IPS DF 19.7 (cell line): Measurements from ENCODE around the gene LRRC72.
A peak's percentile ranks its signal among the peaks of the same experiment; 100 is the strongest.
"Not testable (repeated sequence)": the region's sequence is repeated elsewhere in the genome, so short reads cannot be mapped to it uniquely, and the experiment has no call there.

ENCODE experiments used
- DNase-seq: peaks from one replicate; pipeline ENCODE4 v3.0.0-alpha.2; 2013; ENCODE audit warnings: low read depth, low spot score

The LRRC72 gene

DNA sequence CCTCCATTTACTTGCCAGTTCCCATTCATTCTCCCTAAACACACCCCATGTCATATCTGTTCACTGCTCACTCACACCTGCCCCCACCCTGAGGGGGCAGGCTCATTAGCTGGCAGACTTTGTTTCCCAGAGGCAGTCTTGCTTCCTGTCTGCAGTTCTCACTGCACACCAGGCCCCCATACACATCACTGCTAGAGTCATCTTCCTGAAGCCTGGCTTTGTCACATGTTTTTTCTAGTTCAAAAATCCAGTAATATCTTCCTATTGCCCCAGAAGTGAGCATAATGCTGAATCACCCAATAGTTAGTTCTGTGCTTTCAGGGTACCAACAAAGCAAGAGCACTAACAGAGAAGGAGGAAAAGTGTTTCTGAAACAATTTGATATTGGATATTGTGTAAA, 1.9 kb downstream of the LRRC72 start:
- no peak for DNase-seq

DNA sequence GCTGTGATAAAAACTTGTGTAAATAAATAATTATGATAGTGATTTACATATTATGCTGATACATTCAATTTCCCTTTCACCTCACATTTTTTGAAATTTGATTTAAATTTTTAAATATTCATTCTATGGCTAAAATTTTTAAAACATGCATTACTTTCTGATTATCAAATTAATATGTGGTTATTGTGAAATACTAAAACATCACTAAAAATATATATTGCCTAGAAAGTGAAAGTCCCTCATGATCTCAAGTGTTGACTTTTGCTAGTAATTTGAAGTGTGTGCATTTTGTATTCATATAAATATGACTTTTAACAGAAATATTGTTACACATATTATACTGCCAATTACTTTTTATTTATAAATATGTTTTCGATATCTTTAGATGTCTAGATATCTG, 3.1 kb downstream of the LRRC72 start:
- no peak for DNase-seq

DNA sequence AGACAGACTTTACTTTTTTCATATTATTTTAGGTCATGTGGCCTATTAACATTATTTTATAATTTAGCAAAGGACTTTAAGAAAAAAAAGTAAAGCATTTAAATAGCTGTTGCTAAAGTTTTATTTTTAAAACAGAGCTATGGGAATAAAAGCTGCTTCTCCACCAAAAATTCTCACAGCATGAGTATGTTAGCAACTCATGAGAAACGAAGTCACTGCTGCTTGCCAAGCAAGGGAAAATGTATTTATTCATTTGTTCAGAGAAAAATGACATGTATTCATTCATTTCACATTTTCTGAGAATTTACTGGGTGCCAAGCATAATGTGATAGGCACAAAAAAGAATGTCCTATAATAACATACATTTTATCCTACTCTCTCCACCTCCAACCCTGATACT, 5.1 kb downstream of the LRRC72 start:
- no peak for DNase-seq

DNA sequence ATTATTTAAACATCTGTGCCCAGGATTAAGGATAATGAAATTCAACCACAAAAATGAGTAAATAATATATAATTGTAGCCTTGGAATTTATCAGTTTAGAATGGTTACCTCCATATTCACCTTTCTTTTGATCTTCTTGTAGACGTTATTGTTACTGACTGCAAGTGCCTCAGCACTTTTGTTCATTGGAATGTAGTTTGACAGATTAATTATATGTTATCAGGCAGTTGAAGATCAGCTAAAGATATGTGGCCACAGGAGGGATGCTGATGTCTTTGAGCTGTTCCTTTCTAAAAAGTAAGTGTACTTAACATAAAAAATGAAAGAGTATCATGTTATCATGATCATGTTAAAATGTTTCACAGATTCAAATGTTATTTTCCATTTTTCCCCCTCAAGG, 5.6 kb downstream of the LRRC72 start:
- DNase-seq: no peak

DNA sequence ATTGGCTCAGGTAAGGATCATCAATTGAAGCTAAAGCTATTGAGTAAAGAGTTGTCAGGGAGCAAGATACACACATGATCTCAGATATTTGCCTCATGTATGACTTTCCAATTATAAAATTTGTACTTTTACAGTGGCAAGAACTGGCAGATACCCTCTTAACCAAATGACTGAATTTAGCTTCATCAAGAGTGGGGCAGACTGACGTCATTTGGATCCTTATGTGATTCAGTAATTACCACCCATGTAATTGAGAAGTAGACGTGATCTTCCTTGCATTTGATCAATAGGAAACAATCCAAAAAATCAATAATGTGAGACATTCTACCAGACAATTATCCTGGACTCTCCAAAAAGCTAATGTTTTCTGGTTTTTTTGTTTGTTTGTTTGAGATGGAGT, 8.9 kb downstream of the LRRC72 start:
- no peak for DNase-seq

DNA sequence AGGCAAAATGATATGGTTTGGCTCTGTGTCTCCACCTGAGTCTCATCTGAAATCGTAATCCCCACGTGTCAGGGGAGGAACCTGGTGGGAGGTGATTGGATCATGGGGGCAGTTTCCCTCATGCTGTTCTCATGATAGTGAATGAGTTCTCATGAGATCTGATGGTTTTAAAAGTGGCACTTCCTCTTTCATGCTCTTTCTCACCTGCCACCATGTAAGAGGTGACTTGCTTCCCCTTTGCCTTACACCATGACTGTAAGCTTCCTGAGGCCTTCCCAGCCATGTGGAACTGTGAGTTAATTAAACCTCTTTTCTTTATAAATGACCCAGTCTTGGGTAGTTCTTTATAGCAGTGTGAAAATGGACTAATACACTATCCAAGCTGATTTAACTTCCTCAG, 13.9 kb downstream of the LRRC72 start:
- not testable (repeated sequence) for DNase-seq

DNA sequence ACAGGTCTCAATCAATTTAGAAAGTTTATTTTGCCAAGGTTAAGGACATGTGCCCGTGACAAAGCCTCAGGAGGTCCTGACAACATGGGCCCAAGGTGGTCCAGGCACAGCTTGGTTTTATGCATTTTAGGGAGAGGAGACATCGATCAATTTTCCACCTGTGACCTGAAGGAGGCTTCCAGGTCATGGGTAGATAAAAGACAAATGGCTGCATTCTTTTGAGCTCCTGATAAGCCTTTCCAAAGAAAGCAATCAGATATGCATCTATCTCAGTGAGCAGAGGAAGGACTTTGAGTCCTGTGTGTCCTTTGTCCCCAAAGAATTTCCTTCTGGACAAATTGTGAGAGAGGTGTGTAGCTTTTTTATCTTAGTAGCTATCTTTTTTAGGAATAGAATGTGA, 15.8 kb downstream of the LRRC72 start:
- DNase-seq: no peak

DNA sequence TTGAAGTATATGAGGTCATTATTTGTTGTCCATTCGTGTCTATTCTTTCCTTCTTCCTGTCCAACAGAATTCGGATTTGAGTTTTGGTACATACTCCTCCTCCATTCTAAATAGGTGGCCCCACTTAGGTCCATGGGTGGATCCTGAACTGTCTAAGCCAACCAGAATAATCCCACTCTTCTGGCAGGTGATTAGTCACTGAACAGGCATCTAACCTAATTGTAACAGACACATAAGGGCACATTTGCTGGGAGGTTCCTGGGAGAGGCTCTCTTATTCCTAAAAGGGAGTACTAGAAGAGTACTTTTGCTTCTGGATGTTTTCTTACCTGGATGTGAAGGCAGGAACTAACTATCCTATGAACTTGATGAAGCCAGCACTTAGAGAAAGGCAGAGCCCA, 16.8 kb downstream of the LRRC72 start:
- DNase-seq: no peak

DNA sequence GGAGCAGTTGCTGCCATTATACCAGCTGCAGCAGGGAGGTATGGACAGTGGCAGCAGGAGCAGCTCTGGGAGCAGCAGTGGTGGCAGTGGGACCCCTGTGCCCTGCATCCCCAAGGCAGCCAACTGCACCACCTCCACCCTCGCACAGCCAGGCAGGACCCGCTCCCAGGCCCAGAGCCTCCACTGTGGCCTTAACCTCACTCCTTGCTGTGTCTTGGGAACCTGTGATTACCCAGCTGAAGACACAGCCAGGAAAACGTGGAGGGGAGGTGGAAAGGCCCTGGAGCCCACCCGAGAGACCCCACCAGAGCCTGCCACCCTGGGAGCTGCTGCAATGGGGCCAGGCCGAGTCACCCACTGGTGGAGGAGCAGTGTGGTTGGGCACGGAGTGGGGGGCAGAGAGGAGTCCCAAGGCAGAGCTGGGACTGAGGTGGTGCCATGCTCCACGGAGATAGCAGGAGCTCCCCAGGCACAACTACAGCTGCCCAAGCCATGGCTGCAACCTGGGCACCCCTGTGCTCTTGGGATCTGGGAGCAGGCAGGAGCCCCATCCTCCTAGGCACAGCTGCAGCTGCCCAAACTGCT, 20.4 kb downstream of the LRRC72 start:
- no peak for DNase-seq

DNA sequence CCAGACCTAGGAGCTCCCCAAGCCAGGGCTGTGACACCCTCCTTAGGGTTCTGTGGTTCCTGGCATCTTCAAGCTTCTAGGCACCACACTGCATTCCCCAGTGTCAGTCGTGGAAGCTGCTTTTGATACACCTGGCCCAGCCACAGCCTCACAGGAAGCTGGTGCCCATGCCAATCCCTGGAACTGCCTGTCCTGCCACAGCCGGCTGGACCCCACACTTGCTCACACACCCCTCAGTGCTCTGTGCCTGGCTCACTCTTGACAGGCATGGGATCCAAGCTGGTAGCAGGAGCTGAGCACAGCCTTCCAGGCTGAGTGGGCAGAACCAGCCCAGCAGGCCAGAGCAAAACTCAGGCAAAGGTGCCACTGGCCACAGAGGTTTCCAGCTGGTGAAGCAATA, 21.8 kb downstream of the LRRC72 start:
- DNase-seq: no peak

DNA sequence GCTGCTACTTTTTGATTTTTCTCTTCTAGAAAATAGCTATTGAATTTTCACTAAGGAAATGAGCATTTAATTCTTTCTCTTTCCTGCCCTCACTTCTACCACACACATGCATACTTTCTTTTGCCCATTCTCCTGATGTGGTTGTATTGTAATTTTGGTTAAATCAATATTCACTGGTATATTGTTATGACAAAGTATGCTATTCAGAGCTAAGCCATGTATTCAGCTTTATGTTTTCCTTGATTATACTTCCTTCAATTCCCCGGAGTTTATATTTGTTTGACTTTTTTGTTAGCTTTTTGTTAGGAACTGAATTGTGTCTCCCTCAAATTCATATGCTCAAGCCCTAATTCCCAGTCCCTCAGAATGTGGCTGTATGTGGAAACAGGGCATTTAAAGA, 24.0 kb downstream of the LRRC72 start:
- DNase-seq: no peak

DNA sequence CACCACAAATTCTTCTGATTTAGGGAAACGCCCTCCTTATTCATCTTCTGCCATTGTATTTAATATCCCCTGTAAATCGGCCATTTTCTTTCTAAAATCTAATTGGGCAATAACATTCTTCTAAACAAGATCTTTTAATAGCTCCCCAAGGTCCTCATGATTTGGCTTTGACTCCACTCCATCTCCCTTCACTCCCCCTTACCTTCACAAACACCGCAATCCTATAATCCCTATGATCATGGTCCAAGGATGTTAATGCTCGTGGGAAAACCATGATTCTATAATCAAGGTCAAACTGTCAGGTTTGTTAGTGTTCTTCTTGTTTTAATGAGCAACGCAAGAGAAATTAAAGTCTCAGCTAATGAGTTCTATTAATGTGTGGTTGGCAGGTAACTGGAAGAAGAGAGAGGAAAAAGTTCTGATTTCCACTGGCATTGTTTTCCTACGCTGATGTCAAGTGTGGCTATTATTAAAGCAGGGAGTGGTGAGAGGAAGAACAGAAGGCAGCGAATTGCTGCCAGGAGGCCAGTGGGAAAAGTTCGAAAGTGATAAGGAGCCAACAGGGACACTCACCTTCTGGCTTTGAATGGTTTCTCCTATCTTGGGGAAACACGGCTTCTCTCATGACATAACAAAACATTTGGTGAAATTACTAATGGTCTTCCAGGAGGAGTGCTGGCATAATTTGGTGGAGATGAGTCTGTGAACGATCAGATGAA, 28.1 kb downstream of the LRRC72 start:
- no peak for DNase-seq

DNA sequence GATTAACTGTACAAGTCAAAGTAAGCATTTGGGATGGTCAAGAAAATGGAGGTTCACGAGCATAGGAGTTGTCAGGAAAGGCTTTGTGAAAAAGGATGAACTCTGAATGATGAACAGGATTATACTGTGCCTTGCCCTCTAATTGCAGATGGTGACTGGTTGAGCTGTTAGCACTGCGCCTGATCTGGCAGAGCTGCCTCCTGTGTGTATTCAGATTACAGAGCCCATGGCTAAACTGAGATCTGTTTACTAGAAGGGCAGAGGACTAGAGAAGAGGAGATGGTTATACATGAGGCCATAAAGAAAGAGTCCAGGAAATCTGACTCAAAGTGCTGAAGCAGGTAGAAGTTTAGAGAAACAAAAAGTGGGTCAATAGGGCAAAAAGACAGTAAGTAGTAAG, 29.7 kb downstream of the LRRC72 start:
- DNase-seq: no peak

DNA sequence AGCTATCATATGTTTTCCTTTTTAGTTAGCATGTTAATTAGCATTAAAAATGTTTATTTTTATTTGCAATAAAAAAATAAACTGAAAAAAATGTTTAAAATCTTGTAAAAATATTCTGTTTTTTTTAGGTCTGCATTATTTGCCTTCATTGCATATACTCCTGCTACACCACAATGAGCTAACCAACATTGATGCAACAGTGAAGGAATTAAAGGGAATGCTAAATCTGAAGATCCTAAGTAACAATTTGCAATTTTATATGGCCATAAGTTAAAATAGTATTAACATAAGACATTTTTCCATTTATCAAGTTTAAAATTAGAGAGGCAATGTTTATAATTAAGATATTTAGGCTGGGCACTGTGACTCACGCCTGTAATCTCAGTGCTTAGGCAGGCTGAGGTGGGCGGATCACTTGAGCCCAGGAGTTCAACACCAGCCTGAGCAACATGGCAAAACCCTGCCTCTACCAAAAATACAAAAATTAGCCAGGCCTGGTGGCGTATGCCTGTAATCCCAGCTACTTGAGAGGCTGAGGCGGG, 32.2 kb downstream of the LRRC72 start:
- DNase-seq: no peak

DNA sequence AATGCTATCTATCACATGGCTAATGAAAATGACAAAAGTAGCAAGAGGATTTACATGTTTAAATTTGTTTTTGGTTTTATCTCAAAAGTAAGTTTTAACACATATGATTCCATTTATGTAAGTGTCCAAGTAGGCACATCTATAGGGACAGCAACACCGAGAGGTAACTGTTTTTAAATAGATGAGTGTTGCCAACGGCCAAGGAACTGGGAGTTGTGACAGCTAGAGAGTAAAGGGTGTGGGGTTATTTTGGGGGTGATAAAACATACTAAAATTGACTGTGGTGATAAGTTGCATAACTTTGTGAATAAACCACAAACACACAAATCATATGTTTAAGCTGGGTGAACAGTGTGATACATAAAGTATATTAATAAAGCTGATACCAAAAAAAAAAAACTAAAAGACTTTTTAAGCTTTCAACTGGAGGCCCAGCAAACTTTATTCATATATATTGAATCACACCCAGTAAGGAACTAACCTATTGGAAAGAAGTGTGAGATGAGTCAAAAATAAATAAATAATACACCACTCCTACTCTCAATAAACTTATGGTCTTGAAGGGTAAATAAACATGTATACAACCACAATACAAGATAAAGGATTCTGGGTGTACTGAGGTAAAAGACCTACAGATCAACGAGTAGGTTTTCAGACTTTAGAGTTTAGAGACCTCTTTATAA, 33.0 kb downstream of the LRRC72 start:
- no peak for DNase-seq

DNA sequence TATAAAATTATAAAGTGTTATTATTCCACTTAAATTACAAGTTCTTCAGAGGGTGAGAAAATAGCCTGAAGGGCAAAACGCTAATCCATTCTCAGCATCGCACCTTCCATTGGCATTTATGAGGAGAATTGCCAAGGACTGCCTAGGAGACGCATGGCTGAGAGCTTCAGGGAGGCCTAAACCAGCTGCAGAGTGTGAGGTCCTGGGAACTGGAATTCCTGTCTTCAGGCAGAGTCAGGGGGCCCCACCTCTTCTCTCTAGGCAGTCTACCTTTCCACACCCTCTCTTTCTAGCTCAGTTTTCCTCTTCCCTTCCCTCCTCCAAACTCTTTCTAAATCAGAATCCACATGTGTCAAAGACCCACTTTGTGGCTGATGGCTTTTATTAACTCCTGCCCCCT, 35.3 kb downstream of the LRRC72 start:
- DNase-seq: no peak

DNA sequence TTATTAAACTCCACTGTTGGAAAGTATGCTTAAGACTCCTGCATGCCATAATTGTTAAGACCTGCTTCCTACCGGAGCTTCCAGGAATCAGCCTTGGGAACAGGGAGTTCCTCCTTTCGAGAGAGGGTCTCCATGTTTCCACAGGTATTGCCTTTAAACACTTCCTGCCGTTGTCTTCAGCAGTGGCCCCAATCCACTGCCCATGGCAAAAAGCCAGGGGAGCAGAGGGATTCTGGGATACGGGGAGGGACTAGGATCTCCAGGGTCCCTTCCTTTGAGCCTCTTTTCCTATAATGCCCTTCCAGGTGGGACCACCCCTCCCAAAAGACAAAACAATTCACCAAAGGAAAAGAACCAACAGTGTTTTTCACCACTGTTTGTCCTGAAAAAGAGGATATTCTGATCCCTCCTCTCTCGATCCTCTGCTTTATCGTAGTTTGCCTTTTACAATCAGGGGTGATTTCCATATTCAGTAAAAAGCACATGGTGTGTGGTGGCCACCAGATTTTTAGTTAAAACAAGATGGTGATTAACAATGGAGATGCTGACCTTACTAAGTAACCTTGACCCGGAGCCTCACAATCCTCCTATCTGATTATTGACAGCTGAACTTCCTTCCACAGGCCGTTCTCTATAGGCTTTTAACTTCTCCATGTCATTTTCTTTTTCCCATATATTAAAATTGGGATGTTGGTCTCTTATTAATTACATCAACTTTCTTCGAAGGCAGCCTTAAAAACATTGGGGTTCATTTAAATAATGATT, 36.0 kb downstream of the LRRC72 start:
- no peak for DNase-seq

DNA sequence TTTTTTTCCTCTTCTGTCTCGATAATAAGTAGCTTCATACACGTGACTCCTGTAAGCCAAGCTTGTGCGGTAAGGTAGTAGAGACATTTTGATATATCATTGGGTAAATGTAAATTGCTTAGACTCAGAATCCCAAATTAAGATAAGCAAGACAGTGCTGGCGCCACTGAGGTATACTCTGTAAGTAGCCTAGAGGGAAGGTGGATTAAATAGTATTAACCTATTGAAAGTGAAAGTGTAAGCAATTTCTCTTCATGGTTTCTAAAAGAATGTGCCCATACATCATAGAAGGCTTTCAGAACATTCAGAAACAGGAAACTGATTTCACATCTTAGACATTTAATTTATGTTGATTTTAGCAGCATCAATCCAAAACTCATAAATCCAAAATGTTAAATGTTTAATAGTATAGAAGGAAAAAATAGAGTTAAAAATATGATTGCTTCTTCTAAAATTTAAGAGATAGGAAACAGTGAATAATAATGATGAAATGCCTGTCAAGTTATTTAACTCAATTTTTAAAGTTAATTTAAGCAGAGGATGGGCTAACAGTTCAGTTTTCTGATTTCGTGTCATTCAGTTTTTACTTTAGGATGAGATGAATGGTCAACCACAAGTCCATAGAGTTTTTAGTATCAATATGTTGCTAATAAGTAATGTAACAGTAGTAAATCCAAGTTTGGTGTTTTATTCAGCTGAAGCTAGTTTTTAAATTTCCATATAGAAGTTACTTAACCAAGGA, 36.8 kb downstream of the LRRC72 start:
- DNase-seq: no peak

DNA sequence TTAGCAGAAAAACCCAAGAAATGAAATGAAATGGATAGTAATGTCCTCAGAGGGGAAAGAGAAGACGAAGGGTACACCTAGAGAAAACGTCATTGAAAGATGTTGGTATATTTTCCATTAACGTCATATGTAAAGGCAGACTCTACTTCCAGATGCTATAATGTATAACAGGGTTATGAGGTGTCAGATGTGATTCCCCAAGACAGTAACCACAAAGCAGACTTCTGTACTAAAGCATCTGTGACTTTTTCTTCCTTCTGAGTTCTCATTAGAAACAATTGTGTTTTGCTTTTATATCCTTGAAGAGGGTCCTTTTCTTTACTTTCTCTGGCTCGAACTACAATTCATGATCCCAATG, 37.4 kb downstream of the LRRC72 start:
- DNase-seq: no peak

DNA sequence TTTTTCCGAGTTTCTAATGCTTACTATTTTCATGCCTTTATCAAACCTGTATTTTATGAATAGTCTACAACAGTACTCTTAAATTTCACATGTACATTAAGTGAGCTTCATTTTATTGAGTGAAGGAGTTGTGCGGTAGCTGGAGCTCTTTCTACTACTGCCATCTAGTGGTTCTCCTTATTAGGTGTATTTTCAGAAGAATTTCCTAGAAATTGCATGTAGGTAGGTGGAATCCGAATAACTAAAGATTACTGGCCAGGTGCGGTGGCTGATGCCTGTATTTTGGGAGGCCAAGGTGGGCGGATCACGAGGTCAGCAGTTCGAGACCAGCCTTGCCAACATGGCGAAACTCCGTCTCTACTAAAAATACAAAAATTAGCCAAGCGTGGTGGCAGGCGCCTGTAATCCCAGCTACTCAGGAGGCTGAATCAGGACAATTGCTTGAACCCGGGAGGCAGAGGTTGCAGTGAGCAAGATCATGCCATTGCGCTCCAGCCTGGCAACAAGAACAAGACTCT, 38.3 kb downstream of the LRRC72 start:
- peak; percentile 38 for DNase-seq

DNA sequence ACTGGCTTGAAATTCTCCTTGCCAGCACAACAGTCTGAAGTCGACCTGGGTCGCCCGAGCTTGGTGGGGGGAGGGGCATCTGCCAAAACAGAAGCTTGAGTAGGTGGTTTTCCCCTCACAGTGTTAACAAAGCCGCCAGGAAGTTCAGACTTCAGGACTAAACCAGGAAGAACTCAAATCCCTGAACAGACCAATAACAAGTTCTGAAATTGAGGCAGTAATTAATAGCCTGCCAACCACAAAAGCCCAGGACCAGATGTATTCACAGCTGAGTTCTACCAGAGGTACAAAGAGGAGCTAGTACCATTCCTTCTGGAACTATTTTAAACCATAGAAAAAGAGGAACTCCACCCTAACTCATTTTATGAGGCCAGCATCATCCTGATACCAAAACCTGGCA, 45.3 kb downstream of the LRRC72 start:
- no peak for DNase-seq
